Activated CD4-positive, alpha-beta T cell treated with anti-CD3 and anti-CD28 coated beads, Interleukin-2, Interleukin-4, amounts not matched to agents 100 ng/mL and 50 ng/mL, durations not matched to agents 16 hours and 8 hours (primary cell): Measurements from ENCODE around the gene EDDM13.
"Not testable (repeated sequence)": the region's sequence is repeated elsewhere in the genome, so short reads cannot be mapped to it uniquely, and the experiment has no call there.

ENCODE experiments used
- DNase-seq: peaks from one replicate; pipeline ENCODE4 v3.0.0-alpha.2; 2020; ENCODE audit warnings: low spot score

Gene EDDM13

GRCh38 chr19:56321254-56321988 lies 48.9 kb downstream of the EDDM13 start:
- no peak for DNase-seq

GRCh38 chr19:56321989-56322440 lies 49.5 kb downstream of the EDDM13 start:
- no peak for DNase-seq

DNA sequence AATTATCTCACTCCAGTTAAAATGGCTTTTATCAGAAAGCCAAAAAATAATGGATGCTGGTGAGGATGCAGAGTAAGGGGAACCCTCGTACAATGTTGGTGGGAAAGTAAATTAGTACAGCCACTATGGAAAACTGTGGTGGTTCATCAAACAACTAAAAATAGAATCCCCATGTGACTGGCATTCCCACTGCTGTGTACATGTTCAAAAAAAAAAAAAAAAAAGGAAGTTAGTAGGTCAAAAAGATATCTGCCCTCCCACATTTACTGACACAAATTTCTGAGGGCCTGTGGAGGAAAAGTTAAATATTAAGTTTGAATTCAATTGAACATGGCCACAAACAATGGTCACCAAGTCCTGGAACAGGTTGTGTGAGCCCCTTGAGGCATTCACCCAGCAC lies 51.9 kb downstream of the EDDM13 start:
- DNase-seq = no peak

GRCh38 chr19:56332695-56333094 lies 60.1 kb downstream of the EDDM13 start:
- no peak for DNase-seq

DNA sequence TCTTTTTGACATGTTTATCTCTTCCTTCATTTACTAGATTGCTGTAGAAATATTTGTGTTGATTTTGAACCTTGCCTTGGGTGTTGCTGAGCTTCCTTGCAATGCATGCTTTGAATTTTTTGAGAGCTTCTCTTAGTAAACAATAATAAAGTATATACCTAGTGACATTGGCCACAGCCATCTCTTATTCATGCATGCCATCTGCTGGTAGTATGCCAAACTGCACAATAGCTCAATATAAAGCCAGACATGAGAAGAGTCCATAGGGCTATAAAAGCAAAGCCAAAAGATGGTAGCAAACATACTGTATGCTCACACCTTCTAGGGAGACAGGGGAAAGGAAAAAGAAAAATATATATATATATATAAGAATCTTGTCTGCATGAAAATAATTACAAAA lies 61.0 kb downstream of the EDDM13 start:
- DNase-seq = peak; percentile 42

DNA sequence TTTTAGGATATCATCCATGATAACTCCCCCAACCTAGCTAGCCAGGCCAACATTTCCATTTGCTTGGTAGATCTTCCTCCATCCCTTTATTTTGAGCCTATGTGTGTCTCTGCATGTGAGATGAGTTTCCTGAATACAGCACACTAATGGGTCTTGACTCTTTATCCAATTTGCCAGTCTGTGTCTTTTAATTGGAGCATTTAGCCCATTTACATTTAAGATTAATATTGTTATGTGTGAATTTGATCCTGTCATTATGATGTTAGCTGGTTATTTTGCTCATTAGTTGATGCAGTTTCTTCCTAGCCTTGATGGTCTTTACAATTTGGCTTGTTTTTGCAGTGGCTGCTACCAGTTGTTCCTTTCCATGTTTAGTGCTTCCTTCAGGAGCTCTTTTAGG lies 62.8 kb downstream of the EDDM13 start:
- not testable (repeated sequence) for DNase-seq

GRCh38 chr19:56337077-56337476 lies 64.5 kb downstream of the EDDM13 start:
- not testable (repeated sequence) for DNase-seq

DNA sequence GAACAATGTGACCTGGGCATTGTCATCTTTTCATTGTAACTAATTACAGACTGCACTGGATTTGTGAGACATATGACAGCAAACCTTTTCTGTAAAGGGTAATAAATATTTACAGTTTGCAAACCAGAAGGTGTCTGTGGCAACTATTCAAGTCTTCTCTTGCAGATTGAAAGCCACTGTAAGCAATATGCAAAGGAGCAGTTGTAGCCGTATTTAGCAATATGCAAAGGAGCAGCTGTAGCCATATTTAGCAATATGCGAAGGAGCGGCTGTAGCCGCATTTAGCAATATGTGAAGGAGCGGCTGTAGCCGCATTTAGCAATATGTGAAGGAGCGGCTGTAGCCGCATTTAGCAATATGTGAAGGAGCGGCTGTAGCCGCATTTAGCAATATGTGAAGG lies 66.5 kb downstream of the EDDM13 start:
- DNase-seq = not testable (repeated sequence)

DNA sequence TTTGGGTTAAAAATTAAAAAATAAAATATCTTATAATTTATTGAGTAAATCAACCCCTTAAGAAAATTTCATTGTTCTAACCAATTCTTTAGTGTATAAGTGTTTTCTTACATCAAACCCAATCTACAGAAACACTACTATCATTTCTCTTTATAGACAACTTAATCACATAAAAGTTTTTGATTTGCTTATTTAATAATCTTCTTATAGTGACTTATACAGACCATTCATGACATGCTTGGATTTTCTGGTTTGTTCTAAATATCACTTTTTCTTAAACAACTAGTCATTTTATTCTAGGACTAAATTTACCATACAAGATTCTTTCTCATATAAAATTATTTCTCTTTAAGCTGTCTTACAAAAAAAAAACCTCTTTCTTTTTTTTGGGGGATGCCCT lies 69.4 kb downstream of the EDDM13 start:
- no peak for DNase-seq

DNA sequence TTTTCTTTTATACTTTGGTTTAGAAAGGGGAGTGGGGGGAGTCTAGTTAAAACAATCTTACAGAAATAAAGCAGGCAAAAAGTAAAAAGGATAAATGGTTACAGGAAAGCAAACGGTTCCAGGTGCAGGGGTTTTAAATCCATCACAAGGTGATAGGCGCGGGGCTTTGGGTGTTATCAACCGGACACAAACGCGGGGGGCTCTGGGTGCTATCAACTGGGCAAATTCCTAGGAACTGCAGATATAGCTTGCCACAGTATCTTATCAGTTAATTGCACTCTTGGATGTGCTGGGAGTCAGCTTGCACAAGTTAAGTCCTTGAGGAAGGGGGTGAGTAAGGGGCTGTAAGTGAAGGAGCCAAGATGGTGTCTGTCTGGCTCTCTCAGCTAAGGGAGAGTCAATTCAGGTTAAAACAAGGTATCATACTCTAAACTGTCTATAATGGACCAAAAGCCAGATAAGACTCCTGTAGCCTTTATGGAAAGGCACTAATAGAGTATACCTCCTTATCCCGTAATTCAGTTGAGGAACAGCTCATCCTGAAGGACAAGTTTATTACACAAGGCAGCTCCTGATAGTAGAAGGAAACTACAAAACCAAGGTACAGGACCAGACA lies 74.7 kb downstream of the EDDM13 start:
- DNase-seq = no peak

GRCh38 chr19:56348289-56348877 lies 75.8 kb downstream of the EDDM13 start:
- DNase-seq = peak; percentile 31

DNA sequence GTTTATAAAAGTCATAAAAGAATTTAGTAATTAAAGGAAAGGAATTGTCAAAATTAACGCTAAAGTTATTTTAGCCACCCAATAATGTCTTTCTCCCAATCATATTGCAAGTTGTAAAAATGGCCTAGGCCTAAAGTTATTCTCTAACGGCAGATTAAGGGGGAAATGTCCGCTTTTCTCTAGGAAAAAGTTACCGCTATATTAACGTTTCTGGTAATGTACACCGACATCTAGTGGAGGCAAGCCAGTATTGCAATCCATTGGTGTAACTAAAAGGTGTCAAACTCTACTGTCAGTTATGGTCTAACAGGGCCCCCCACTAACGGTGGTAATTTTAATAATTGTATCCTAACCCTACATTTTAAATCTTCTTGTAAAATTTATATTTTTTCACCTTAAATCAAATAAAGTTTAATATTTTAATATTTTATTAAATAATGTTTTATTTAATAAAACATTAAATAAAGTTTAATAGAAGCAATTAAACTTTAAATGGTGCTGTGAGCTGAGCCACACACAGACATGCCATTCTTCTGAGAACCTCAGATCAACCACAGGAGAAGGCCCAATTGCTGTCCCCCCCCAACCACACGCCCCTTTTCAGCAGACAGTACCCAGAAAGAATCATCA lies 78.0 kb downstream of the EDDM13 start:
- DNase-seq = peak; percentile 50

- no peak for DNase-seq
Measured at GRCh38 chr19:56351208-56351607, 78.7 kb downstream of the EDDM13 start.

DNA sequence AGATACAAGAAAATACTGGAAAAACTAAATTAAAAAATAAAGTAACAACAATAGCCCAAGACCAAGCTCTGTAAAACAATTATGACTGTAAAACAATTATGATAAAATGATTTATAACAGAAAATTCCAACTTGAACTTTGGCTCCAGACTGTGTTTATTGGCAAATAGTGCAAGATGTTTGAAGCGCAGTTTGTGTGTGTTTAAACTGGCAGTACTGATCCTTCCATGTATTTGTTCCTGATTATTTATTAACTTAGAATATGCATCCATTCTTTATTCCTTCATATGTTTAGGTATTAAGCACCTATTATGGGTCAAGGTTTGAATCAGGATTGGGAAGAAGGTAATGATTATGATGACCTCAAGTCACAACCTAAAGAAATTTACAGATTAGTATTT lies 83.0 kb downstream of the EDDM13 start:
- no peak for DNase-seq

GRCh38 chr19:56356944-56357343 lies 84.4 kb downstream of the EDDM13 start:
- no peak for DNase-seq
